Left kidney (tissue), 2 donors: ENCODE results near the gene FAM219A. TPM values are rescaled to one million over a fixed set of nuclear protein-coding genes. Genes with fewer than 3 reads are reported as not detected.
A peak's percentile ranks its signal among the peaks of the same experiment; 100 is the strongest.
"Not testable (repeated sequence)": the region's sequence is repeated elsewhere in the genome, so short reads cannot be mapped to it uniquely, and the experiment has no call there.

Experiments
- DNase-seq: peaks from one replicate; pipeline ENCODE4 v3.0.0-alpha.2; 2013
- polyA plus RNA-seq: library from polyadenylated mRNA; unstranded; fragments of 120-200 nt; gene quantifications from one replicate; pipeline ENCODE4 v1.2.1, GENCODE V29; 2013; ENCODE audit not compliant: insufficient read length

Gene FAM219A
- polyA plus RNA-seq, 1 donor: 13.0 TPM

- no peak for DNase-seq
These were observed 27.5 kb upstream of the FAM219A start for GRCh38 chr9:34485822-34486221.

- DNase-seq: no peak
These were observed 26.3 kb upstream of the FAM219A start for GRCh38 chr9:34484678-34485077.

- DNase-seq: not testable (repeated sequence)
These were observed 24.4 kb upstream of the FAM219A start for GRCh38 chr9:34482746-34483145.

DNA sequence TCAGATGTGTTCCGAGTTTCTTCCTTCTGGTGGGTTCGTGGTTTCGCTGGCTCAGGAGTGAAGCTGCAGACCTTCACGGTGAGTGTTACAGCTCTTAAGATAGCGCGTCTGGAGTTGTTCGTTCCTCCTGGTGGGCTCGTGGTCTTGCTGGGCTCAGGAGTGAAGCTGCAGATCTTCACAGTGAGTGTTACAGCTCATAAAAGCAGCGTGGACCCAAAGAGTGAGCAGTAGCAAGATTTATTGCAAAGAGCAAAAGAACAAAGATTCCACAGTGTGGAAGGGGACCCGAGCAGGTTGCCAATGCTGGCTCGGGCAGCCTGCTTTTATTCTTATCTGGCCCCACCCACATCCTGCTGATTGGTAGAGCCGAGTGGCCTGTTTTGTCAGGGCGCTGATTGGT lies 23.2 kb upstream of the FAM219A start:
- not testable (repeated sequence) for DNase-seq

DNA sequence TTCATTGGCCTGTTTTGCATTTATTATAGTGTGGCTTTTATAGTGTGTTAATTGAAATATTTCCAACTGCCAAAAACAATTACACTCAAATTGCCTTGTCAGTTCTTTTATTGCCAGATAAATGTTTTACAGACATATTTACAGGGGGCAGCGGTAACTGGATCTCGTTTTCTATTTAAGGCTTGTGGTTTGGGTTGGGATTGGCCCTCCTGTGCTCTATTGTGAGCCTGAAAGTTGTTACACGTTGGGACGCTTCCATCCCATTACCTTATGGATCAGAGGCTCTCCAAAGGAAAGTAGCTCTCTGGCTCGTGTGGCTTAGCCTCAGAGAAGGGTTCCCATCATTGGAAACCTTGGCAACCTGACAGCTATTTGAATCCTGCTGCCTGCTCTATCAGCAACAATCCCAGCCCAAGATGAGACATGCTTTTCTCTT lies 21.1 kb upstream of the FAM219A start:
- DNase-seq: no peak

GRCh38 chr9:34477541-34477940 lies 19.2 kb upstream of the FAM219A start:
- no peak for DNase-seq

DNA sequence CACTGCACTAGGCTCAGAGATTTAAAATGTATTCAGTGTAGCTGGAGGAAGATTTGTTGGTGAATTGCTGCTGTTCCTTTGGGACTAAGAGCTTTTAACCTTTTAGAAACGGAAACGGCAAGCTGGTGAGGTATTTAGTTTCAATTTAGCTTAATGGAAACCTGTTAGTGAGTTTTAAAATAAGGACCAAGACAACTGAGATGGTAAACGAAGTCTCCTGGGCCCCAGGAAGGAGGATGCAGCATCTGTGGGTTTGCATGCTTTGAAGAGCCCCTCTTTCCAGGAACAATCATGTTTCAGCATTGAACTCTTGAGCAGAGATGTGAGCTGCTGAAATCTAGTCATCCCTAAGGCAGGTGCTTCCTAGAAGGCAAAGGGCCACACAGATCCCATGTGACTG lies 16.7 kb upstream of the FAM219A start:
- DNase-seq: no peak

DNA sequence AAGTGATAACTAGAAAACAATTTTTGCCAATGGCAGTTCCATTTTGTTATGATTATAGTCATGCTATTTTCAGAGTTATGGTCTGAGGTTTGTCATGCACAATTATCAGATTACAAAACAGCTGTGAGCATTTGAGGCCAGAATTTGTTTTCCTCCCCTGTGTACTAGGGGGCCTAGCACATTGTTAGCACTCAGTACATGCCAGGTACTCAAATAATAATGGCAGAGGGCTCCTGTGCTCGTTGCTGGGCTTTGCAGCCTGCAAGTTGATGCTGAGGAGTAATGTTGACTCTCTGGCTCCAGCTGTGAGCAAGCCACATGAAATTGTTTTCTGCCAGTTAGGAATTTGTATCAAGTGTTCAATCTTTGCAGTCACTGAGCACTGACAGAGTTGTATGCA lies 7.1 kb upstream of the FAM219A start:
- DNase-seq: no peak

DNA sequence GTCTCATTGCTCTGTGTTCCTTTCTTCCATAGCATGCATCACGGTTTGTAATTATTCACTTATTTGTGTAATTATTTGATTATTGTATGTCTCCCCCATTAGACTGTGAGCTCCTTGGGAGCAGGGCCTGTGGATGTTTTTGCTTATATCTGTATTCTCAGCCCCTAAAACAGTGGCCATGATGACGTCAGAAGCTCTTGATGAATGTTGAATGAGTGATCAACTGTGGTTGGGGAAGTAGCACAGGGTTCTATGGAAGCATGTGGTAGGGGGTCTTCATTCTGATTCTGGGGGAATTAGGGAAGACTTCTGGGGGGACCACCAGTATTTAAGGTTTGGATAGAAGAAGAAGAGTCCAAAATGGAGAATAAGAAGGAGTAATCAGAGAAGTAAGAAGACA lies 6.2 kb upstream of the FAM219A start:
- no peak for DNase-seq

DNA sequence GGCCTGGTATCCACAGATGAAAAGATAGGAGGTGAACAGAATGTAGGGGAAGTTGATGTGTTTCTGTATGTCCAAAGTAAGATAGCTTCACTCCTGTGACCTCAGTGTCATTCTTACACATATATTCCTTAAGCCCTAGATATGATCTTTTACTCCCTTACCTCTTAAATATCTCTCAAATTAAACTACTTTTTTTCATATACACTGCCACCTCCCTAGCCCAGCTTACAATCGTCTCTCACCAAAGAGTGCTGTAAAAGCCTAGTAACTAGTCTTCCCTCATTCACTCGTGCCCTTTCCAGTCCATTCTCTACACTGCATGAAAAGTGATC lies 5.5 kb upstream of the FAM219A start:
- no peak for DNase-seq

GRCh38 chr9:34463098-34463900 lies 4.9 kb upstream of the FAM219A start:
- DNase-seq: no peak

DNA sequence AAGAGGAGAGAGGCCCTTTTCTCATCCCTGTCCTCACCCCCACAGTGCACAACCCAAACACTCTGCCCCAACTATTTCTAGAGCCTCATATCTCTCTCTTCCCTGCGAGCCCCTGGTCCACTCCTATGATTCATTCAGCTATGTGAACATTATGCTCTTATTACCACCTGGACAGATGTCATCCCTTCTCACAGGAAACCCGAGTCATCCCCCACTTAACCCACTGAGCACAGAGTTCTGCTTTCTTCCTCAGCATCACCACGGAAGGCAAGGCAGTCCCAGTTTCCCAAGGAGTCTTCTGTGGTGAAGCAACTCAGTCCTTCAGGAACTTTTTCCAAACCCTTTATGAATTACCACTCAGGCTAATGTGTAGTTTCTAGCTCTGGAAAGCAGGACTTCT lies 1.6 kb upstream of the FAM219A start:
- no peak for DNase-seq

DNA sequence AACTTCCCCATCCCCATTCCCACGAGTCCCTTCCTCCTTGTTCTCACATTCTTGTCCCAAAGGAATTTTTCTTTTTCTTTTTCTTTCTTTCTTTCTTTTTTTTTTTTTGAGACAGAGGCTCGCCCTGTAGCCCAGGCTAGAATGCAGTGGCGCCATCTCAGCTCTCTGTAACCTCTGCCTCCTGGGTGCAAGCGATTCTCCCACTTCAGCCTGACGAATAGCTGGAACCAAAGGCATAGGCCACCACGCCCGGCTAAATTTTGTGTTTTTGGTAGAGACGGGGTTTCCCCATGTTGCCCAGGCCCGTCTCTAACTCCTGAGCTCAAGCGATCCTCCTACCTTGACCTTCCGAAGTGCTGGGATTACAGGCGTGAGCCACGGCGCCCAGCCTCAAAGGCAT lies 986 bp upstream of the FAM219A start:
- no peak for DNase-seq

GRCh38 chr9:34458959-34459340 lies 580 bp upstream of the FAM219A start:
- DNase-seq: no peak

DNA sequence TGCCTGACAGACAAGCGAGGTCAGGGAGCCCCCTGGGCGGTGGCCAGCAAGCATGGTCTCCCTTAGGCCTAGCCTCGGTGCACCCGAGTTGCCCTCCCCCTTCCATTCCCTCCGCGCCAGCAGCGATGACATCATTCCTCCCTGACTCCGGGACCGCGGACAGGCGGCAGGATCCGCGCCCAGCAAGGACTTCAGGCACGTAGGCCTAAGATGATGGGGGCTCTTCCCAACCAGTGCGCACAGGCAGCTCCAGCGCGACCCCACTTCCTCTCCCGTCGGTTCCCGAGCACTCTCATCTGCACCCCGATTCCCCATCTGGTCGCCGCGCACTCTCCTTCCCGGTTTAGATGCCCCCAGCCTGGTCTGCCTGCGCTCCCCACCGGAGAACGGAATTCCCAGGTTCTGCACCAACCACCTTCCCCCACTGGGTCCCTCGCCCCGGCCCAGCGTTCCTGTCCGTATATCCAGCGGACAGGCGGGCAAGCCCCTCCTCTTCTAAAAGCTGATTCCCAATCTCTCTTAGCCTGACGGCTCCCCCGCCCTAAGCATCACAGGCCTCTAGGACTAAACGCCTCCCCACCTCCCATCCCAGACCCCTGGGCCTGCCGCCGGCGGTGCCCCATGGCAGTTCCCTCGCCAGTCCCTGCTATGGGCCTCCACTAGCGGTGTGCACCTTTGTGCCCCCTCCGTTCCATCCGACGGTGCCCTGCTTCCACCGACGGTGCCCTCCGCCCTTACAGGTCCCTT lies 931 bp downstream of the FAM219A start:
- DNase-seq: peak; percentile 53

DNA sequence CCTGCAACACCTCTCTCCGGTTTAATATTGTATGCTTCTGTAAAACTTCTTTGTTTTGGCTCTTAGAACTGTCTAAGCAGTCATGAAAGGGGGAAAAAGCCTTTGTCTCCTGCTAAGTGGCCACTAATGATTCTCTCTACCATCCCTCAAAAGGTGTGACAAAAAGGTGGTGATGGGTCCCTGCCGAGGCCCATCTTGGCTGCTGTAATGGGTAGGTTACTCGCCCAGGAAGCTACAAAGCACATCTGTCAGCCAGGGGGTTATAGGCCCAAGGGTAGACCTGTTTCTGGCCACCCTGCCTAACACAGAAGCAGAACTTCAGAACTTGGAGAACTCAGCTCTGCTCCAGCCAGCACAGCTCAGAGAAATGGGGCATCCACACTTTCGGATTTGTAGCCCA lies 1.6 kb downstream of the FAM219A start:
- no peak for DNase-seq

- no peak for DNase-seq
These were observed 2.2 kb downstream of the FAM219A start for GRCh38 chr9:34456151-34456550.

DNA sequence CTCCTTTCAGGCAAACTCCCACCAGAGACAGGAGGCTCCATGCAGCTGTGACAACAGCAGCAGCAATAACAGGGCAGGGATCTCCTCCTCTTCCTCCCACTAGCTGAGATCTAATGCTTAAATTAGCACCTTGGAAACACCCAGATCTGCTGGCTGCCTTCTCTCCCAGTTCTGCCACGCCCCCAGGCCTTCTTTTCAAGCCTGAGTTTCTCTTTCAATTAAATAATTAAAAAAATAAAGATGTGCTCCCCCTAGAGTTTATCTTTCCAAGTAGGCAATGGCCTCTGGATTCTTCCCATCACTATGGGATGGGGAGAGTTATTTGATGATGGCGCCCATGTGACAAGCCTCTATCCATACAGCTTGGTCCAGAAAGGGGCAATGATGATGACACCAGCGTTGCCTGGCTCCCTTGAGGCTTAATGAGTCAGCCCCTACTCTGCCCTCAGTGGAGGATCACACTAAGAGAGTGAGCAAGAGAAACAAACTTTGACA lies 3.8 kb downstream of the FAM219A start:
- no peak for DNase-seq

DNA sequence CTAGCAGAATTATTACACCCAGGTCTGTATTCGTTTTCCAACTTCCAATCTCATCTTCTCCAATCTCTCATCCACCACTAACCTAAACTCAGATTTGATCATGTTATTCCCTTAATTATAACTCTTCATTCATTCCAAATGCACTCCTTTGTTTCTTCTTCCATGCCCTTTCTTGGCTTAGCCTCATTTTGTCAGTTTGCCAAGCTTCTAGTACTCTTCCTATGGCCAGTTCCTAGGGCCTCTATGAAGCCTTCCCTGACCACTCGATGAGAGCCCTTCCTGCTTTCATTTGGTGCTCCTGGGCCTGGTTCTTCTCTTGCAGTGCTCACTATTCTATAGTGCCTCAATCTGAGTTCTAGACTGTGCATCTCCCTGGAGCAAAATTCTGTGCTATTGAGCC lies 5.8 kb downstream of the FAM219A start:
- no peak for DNase-seq

DNA sequence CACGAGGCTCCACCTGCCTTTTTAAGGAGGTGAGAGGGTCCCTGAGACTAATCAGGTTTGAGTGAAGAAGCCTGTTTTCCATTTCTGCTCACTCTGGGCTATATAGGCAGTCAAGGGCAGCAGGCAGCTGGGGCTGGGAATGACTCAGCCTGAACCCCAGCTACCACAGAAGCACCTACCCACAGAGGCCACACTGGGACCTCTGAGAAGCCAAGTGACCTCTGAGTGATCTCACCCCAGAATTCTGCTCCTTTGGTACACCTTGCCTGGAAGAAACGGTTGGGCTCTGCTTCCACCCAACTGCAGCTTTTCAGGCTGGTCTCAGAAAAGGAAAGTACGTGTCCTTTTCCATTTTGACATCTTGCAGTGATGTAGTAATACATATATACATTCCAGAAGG lies 6.8 kb downstream of the FAM219A start:
- no peak for DNase-seq

DNA sequence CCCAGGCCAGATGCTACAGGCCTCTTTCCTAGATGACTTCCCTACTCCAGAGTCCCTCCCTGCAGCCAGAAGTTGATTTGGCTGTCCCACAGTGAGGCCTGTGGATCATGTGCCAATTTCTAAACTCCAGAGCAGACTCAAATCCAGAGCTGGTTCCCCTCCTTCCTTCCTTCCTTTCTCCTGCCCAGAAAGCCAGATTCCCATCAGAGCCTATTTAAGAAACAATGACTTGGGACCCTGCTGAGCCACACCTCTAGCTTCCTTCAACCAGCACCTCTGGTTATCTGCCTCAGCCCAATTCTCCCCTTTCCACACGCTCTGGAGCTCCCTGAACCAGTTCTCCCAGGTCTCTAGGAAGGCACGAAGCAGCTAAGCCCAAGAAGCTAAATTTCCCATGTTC lies 7.2 kb downstream of the FAM219A start:
- no peak for DNase-seq

DNA sequence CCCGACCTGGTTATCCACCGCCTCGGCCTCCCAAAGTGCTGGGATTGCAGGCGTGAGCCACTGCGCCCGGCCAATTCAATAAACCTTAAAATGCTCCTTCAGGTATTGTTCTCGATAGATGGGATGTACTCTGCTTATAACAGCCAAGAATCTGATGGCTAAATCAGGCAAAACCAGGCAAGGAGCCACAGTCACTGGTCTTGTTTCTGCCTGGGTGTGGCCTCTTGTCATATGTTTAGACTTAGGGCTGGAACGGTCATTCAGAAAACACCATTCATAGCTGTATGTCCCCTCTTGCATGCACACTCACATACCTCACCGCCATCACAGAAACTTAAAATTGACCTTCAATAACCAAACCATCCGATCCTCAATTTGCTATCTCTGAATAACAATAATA lies 7.7 kb downstream of the FAM219A start:
- DNase-seq: no peak

DNA sequence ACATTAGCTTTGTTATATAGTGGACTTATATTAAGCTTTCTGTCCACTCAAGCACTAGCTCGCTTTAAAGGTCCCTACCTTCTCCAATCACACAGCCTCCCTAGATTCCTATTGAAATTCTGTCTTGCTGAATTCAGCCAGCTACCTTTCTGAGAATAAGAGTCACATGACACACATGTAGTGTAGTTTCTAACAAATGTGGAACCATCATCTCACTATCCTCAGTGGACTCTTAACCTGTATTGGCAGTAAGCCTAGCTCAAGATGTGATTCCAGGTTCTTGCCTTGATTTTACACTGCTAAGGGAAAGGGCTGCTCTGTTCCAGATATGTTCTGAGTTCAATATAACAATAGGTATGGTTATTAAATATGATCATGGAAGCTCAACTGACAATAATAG lies 11.4 kb downstream of the FAM219A start:
- no peak for DNase-seq

GRCh38 chr9:34446468-34446891 lies 11.9 kb downstream of the FAM219A start:
- no peak for DNase-seq
